ENCODE data around the gene ACTL7A. TPM values are rescaled to one million over a fixed set of nuclear protein-coding genes. Genes with fewer than 3 reads are reported as not detected.
A peak's percentile ranks its signal among the peaks of the same experiment; 100 is the strongest.

Gene ACTL7A
- total and polyA plus RNA-seq, 9 of the 15 experiments (the other 6 are each of a cell fraction or from before 2014, with no cell fraction given): not detected

GRCh38 chr9:108903420-108904103 is 41.5 kb downstream of the ACTL7A start (continued):
- TF ChIP-seq, protein P1, sequence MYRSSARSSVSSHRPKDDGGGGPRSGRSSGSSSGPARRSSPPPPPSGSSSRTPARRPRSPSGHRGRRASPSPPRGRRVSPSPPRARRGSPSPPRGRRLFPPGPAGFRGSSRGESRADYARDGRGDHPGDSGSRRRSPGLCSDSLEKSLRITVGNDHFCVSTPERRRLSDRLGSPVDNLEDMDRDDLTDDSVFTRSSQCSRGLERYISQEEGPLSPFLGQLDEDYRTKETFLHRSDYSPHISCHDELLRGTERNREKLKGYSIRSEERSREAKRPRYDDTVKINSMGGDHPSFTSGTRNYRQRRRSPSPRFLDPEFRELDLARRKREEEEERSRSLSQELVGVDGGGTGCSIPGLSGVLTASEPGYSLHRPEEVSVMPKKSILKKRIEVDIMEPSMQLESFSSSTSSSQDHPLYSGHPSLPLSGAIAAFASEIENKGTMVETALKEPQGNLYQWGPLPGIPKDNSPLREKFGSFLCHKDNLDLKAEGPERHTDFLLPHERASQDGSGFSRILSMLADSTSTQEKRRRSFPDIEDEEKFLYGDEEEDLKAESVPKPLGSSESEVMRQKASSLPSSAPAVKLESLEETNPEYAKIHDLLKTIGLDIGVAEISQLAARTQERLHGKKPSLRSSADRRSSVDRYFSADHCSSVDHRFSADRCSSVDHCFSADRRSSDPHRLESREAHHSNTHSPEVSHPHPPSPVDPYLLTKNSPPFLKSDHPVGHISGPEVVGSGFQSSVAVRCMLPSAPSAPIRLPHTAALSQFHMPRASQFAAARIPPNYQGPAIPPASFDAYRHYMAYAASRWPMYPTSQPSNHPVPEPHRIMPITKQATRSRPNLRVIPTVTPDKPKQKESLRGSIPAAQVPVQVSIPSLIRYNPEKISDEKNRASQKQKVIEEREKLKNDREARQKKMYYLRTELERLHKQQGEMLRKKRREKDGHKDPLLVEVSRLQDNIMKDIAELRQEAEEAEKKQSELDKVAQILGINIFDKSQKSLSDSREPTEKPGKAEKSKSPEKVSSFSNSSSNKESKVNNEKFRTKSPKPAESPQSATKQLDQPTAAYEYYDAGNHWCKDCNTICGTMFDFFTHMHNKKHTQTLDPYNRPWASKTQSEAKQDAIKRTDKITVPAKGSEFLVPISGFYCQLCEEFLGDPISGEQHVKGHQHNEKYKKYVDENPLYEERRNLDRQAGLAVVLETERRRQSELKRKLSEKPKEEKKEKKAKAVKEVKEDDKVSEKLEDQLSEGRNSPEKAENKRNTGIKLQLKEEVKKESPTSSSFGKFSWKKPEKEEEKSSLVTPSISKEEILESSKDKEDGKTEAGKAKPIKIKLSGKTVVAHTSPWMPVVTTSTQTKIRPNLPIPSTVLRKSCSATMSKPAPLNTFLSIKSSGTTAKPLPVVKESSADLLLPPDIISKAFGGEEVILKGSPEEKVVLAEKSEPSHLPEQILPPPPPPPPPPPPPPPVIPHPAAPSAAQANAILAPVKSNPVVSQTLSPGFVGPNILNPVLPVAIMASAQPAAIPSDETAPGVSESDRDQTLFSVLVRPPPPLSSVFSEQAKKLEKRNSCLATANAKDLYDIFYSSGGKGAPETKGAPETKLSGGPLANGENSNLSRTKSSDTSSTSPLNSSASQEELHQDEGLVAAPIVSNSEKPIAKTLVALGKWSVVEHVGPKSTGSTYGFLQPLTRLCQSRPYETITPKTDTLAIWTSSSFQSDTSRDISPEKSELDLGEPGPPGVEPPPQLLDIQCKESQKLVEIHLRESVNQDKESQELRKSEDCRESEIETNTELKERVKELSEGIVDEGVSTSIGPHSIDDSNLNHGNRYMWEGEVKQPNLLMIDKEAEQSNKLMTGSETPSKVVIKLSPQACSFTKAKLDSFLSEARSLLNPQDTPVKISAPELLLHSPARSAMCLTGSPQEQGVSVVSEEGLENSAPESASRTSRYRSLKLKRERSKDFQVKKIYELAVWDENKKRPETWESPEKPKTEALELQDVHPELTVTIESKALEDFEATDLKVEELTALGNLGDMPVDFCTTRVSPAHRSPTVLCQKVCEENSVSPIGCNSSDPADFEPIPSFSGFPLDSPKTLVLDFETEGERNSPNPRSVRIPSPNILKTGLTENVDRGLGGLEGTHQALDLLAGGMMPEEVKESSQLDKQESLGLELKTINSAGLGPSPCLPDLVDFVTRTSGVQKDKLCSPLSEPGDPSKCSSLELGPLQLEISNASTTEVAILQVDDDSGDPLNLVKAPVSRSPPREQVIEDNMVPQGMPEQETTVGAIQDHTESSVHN (IDR thresholded peaks at IDR 0.05; ENCODE audit: borderline replicate concordance in 1 of 2, low read depth in 1 of 2): peak; percentile 75 to 80; a peak in 2 of 4 replicates
- TF ChIP-seq, protein P2, sequence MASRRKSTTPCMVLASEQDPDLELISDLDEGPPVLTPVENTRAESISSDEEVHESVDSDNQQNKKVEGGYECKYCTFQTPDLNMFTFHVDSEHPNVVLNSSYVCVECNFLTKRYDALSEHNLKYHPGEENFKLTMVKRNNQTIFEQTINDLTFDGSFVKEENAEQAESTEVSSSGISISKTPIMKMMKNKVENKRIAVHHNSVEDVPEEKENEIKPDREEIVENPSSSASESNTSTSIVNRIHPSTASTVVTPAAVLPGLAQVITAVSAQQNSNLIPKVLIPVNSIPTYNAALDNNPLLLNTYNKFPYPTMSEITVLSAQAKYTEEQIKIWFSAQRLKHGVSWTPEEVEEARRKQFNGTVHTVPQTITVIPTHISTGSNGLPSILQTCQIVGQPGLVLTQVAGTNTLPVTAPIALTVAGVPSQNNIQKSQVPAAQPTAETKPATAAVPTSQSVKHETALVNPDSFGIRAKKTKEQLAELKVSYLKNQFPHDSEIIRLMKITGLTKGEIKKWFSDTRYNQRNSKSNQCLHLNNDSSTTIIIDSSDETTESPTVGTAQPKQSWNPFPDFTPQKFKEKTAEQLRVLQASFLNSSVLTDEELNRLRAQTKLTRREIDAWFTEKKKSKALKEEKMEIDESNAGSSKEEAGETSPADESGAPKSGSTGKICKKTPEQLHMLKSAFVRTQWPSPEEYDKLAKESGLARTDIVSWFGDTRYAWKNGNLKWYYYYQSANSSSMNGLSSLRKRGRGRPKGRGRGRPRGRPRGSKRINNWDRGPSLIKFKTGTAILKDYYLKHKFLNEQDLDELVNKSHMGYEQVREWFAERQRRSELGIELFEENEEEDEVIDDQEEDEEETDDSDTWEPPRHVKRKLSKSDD (conservative IDR thresholded peaks at IDR 0.05; ENCODE audit: low read length): no peak
- no peak for TF ChIP-seq SNRNP70 (optimal IDR thresholded peaks at IDR 0.05; ENCODE audit: low read depth, low read length)
- no peak for TF ChIP-seq ASH1L (IDR thresholded peaks at IDR 0.05; ENCODE audit: borderline replicate concordance, low read depth, partially characterized antibody)
- 0 out of 2 replicates have a peak, but pooled peaks have one; percentile 18 for TF ChIP-seq TCF3 (CRISPR knock-in tag; IDR thresholded peaks at IDR 0.05)
- no peak for TF ChIP-seq SIRT6 (IDR thresholded peaks at IDR 0.05; ENCODE audit: low read depth, low read length)
- TF ChIP-seq CBFA2T3 (IDR thresholded peaks at IDR 0.05): peak; percentile 33; the same call in 1 of the 2 replicates
- TF ChIP-seq TAF7 (tag; IDR thresholded peaks at IDR 0.05): no peak
- TF ChIP-seq, protein P3, sequence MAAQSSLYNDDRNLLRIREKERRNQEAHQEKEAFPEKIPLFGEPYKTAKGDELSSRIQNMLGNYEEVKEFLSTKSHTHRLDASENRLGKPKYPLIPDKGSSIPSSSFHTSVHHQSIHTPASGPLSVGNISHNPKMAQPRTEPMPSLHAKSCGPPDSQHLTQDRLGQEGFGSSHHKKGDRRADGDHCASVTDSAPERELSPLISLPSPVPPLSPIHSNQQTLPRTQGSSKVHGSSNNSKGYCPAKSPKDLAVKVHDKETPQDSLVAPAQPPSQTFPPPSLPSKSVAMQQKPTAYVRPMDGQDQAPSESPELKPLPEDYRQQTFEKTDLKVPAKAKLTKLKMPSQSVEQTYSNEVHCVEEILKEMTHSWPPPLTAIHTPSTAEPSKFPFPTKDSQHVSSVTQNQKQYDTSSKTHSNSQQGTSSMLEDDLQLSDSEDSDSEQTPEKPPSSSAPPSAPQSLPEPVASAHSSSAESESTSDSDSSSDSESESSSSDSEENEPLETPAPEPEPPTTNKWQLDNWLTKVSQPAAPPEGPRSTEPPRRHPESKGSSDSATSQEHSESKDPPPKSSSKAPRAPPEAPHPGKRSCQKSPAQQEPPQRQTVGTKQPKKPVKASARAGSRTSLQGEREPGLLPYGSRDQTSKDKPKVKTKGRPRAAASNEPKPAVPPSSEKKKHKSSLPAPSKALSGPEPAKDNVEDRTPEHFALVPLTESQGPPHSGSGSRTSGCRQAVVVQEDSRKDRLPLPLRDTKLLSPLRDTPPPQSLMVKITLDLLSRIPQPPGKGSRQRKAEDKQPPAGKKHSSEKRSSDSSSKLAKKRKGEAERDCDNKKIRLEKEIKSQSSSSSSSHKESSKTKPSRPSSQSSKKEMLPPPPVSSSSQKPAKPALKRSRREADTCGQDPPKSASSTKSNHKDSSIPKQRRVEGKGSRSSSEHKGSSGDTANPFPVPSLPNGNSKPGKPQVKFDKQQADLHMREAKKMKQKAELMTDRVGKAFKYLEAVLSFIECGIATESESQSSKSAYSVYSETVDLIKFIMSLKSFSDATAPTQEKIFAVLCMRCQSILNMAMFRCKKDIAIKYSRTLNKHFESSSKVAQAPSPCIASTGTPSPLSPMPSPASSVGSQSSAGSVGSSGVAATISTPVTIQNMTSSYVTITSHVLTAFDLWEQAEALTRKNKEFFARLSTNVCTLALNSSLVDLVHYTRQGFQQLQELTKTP (IDR thresholded peaks at IDR 0.05; ENCODE audit: low read depth in 1 of 2, partially characterized antibody in 2 of 2): peak; percentile 36 to 64
- TF ChIP-seq ZNF75A (CRISPR knock-in tag; IDR thresholded peaks at IDR 0.05): no peak
- 0 out of 2 replicates have a peak, but pooled peaks have one; percentile 14 for TF ChIP-seq NFIC (IDR thresholded peaks at IDR 0.05)
- TF ChIP-seq CEBPB (tag; IDR thresholded peaks at IDR 0.05): peak; percentile 84

Data from K562 (cell line).